HFFc6 (cell line): ENCODE data around the gene HLA-B. TPM values are rescaled to one million over a fixed set of nuclear protein-coding genes. Genes with fewer than 3 reads are reported as not detected.

Source experiments
- DNase-seq: peaks from one replicate; pipeline ENCODE4 v3.0.0-alpha.2; 2018
- H3K27ac Mint-ChIP-seq: 2 replicates; pipeline ENCODE4 v1.8.0; 2020; ENCODE audit warnings: mild to moderate bottlenecking, mixed read lengths
- H3K27me3 Mint-ChIP-seq: 2 replicates; pipeline ENCODE4 v1.8.0; 2021; ENCODE audit warnings: mild to moderate bottlenecking, moderate library complexity, mixed read lengths; ENCODE audit not compliant: insufficient read depth
- H3K36me3 Mint-ChIP-seq: 2 replicates; pipeline ENCODE4 v1.8.0; 2021; ENCODE audit warnings: low read depth, mixed read lengths
- H3K4me1 Mint-ChIP-seq: 2 replicates; pipeline ENCODE4 v1.8.0; 2020; ENCODE audit warnings: low read depth, mixed read lengths
- H3K4me3 Mint-ChIP-seq: 2 replicates; pipeline ENCODE4 v1.8.0; 2020; ENCODE audit warnings: mild to moderate bottlenecking, moderate library complexity, mixed read lengths
- H3K9me3 Mint-ChIP-seq: 2 replicates; pipeline ENCODE4 v1.8.0; 2020; ENCODE audit warnings: mild to moderate bottlenecking, mixed read lengths
- CTCF ChIP-seq: fragments of 200-600 bp; sonication (generic); IDR thresholded peaks from 2 replicates; pipeline ENCODE4 v1.5.0; 2021; ENCODE audit warnings: antibody characterized with exemption, mild to moderate bottlenecking
- total RNA-seq, 6 experiments: library from RNA; stranded (reverse); fragmentation: NEBNext Ultra II Directional; extraction: Animal tissue kit (Norgen Biotek cat#: 25700); gene quantifications; 2 replicates in 1 of 6; 3 replicates in 5 of 6; pipeline ENCODE4 v1.2.3, GENCODE V29; 2021

Gene HLA-B
- total RNA-seq, 6 experiments from 2014 or later: 74.1 to 178 (median 162) TPM

- H3K27me3 Mint-ChIP-seq: peaks cover 39% of the 10 kb centered on the region
- no peak for DNase-seq
- no peak overlapping the region for H3K4me3 Mint-ChIP-seq
- no peak for TF ChIP-seq CTCF
- no peaks in the 10 kb centered on the region for H3K4me1 Mint-ChIP-seq
- no peaks in the 10 kb centered on the region for H3K9me3 Mint-ChIP-seq
- no peak overlapping the region for H3K27ac Mint-ChIP-seq
- H3K36me3 Mint-ChIP-seq: no peaks in the 10 kb centered on the region
Observed at GRCh38 chr6:31351033-31351380, 6.0 kb downstream of the HLA-B start.

GRCh38 chr6:31350196-31351032 lies 6.6 kb downstream of the HLA-B start:
- Mint-ChIP-seq H3K27me3 (peaks cover 38% of the 10 kb centered on the region), H3K4me1 (no peaks in the 10 kb centered on the region), H3K27ac (no peak overlapping the region), H3K4me3 (no peak overlapping the region), H3K9me3 (no peaks in the 10 kb centered on the region), H3K36me3 (no peaks in the 10 kb centered on the region)
- DNase-seq: no peak
- TF ChIP-seq CTCF: no peak

- TF ChIP-seq CTCF: no peak
- Mint-ChIP-seq H3K9me3 (no peaks in the 10 kb centered on the region), H3K4me3 (no peak overlapping the region), H3K36me3 (no peaks in the 10 kb centered on the region), H3K27ac (no peak overlapping the region), H3K4me1 (no peaks in the 10 kb centered on the region), H3K27me3 (peaks cover 38% of the 10 kb centered on the region)
- DNase-seq: no peak
Observed at GRCh38 chr6:31349301-31349700, 7.7 kb downstream of the HLA-B start.

- H3K9me3 Mint-ChIP-seq: peaks cover 7% of the 10 kb centered on the region; the same call in 1 of the 2 replicates
- no peaks in the 10 kb centered on the region for H3K36me3 Mint-ChIP-seq
- H3K27ac Mint-ChIP-seq: no peak overlapping the region
- H3K27me3 Mint-ChIP-seq: peaks cover 24% of the 10 kb centered on the region
- no peaks in the 10 kb centered on the region for H3K4me1 Mint-ChIP-seq
- H3K4me3 Mint-ChIP-seq: no peak overlapping the region
- DNase-seq: no peak
- no peak for TF ChIP-seq CTCF
Observed at GRCh38 chr6:31345026-31345730, 11.8 kb downstream of the HLA-B start.

- Mint-ChIP-seq H3K4me3 (no peak overlapping the region), H3K9me3 (peaks cover 51% of the 10 kb centered on the region), H3K36me3 (peaks cover 21% of the 10 kb centered on the region), H3K27me3 (peaks cover 5% of the 10 kb centered on the region), H3K27ac (no peak overlapping the region), H3K4me1 (no peaks in the 10 kb centered on the region)
- no peak for DNase-seq
- TF ChIP-seq CTCF: no peak
Observed at GRCh38 chr6:31340228-31340627, 16.8 kb downstream of the HLA-B start.
